ENCODE data around the gene MEX3A.

Gene MEX3A

GRCh38 chr1:156103521-156103947 lies 21.3 kb upstream of the MEX3A start:
- in situ Hi-C loops (cut with HindIII; ENCODE audit: low sequenced_read_pairs): loop anchor here (10.0 kb wide), 1 partner anchor 121 kb away; no protein-coding TSS in a partner anchor

- in situ Hi-C loops (cut with HindIII; ENCODE audit: low sequenced_read_pairs): loop anchor here (10.0 kb wide), 1 partner anchor 122 kb away; no protein-coding TSS in a partner anchor
Measured at GRCh38 chr1:156102633-156103511, 20.6 kb upstream of the MEX3A start.

- in situ Hi-C loops (cut with HindIII; ENCODE audit: low sequenced_read_pairs): loop anchor here (10.0 kb wide), 1 partner anchor 123 kb away; no protein-coding TSS in a partner anchor
Measured at GRCh38 chr1:156101880-156102279, 19.6 kb upstream of the MEX3A start.

- in situ Hi-C loops (cut with HindIII; ENCODE audit: low sequenced_read_pairs): loop anchor here (10.0 kb wide), 1 partner anchor 124 kb away; no protein-coding TSS in a partner anchor
Measured at GRCh38 chr1:156100205-156100995, 18.1 kb upstream of the MEX3A start.

GRCh38 chr1:156099282-156099681 lies 17.0 kb upstream of the MEX3A start:
- in situ Hi-C loops (cut with HindIII; ENCODE audit: low sequenced_read_pairs): no loop called here

DNA sequence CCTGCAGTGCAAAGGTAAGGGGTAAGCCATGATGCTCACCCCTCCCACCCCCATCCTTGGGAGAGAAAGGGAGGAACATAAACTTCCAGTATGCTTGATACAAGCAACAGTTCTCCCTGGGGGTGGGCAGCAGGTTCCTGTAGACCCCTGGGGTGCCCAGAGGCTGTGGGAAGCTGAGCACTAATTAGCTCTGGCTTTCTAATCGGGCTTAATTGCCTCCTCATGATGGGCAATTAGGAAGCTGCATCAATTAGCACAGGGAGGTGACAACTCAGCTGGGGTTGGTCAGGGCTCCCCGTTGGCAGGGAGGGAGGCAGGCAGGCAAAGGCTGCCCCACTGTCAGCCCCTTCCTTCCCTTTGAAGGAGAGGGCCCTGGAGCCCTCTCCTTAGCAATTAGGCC lies 16.5 kb upstream of the MEX3A start:
- in situ Hi-C loops (cut with HindIII; ENCODE audit: low sequenced_read_pairs): no loop called here

GRCh38 chr1:156097499-156098178 lies 15.4 kb upstream of the MEX3A start:
- in situ Hi-C loops (cut with HindIII; ENCODE audit: low sequenced_read_pairs): no loop called here

DNA sequence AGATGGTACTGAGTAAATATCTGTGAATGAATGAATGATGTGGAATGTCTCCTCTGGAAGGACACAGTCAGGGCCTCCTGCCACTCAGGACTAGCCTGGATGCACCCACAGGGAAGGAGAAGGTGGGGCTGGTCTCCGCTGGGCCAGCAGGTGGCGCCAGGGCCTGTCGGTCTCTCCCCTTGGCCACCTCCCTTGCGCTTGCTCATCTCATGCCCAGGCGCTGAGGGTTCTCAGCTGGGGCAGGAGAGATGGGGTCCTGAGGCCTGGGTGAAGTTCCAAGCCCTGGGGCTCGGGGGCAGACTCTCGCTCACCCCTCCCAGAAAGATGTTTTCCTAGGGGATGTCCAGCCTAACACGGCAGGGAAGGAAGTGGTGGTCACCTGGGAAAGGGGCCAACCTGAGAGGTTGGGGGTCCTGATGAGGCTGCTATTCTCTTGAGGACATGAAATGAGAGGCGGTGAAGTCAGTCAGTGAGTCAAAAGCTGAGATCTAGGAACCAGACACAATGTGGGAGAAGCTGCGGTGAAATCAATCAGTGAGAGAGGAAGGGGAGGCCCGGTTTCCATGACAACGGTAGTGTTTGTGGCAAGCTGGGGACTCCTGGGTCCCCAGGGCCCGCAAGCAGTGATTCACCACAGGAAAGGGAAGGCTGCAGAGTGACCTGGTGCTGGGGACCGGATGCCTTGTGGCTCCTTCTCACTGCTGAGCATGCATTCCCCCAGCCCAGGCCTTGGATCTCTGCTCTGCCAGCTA lies 14.6 kb upstream of the MEX3A start:
- in situ Hi-C loops (cut with HindIII; ENCODE audit: low sequenced_read_pairs): no loop called here

GRCh38 chr1:156095906-156096508 lies 13.7 kb upstream of the MEX3A start:
- in situ Hi-C loops (cut with HindIII; ENCODE audit: low sequenced_read_pairs): no loop called here

GRCh38 chr1:156091610-156092009 lies 9.3 kb upstream of the MEX3A start:
- in situ Hi-C loops (cut with HindIII; ENCODE audit: low sequenced_read_pairs): no loop called here

GRCh38 chr1:156090840-156091188 lies 8.5 kb upstream of the MEX3A start:
- in situ Hi-C loops (cut with HindIII; ENCODE audit: low sequenced_read_pairs): no loop called here

DNA sequence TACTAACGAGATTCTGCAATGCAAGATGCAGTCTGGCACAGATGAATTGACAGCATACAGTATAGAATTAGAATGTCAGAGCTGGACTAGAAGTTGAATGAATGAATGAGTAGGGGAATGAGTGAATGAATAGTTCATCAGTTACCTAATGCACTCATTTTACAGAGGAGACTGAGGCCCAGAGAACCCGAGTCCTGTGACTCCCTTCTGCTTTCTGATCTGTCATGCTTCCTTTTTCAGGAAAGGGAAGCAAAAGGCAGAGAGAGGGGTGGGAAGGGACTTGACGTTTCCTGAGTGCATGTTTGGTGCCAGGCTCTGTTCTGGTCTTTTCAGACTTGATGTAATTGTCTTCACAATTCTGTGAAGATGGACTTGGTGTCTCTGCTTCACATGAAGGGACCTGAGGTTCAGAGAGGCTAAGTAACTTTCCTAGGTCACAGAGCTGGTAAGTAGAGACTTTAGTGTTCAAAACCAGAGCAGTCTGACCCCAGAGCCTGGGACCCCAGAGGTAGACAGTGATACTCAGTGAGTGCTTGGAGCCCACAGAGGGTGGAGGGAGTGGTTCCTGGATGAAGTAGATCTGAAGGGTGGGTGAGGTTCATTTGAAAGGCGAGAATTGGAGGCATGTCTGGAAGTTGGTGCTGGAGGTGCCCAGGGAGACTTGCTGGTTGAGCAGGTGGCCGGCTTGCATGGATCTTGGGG lies 8.0 kb upstream of the MEX3A start:
- in situ Hi-C loops (cut with HindIII; ENCODE audit: low sequenced_read_pairs): no loop called here

DNA sequence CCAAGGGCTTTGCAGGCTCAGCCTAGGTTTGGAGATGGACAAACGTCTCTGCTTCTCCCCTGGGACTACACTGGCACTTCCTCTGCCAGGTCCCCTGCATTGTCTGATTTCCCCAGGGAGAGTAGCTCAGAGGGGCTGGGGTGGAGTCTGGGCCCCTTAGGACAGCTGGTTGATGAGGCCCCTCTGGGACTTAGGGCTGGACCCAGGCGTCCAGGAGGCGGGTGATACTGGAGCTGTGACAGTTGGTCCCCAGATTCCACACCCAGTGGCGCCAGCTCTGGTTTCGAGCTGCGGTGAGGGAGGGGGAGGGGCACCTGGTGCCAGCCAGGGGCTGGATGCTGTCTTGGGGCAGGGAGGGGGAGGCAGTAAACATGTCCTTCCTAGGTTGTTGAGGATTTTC lies 7.4 kb upstream of the MEX3A start:
- in situ Hi-C loops (cut with HindIII; ENCODE audit: low sequenced_read_pairs): no loop called here

DNA sequence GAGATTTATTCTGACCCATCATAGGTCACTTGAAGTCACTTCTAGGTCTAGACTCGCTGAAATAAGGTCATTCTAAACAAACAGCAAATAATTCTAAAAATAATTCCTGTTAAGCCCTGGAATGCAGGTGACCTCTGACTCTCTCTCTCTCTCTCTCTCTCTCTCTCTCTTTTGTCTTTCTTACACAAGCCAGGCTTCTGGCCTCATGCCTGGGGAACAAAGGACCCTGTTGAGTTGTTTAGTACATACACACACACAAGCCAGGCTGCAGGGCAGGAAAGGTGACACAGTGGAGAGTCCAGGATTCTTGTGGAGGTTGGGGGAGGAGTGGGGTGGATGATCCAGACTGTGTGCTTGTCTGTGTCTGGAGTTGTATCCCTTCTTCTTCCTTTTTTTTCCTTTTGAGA lies 4.0 kb upstream of the MEX3A start:
- in situ Hi-C loops (cut with HindIII; ENCODE audit: low sequenced_read_pairs): no loop called here

DNA sequence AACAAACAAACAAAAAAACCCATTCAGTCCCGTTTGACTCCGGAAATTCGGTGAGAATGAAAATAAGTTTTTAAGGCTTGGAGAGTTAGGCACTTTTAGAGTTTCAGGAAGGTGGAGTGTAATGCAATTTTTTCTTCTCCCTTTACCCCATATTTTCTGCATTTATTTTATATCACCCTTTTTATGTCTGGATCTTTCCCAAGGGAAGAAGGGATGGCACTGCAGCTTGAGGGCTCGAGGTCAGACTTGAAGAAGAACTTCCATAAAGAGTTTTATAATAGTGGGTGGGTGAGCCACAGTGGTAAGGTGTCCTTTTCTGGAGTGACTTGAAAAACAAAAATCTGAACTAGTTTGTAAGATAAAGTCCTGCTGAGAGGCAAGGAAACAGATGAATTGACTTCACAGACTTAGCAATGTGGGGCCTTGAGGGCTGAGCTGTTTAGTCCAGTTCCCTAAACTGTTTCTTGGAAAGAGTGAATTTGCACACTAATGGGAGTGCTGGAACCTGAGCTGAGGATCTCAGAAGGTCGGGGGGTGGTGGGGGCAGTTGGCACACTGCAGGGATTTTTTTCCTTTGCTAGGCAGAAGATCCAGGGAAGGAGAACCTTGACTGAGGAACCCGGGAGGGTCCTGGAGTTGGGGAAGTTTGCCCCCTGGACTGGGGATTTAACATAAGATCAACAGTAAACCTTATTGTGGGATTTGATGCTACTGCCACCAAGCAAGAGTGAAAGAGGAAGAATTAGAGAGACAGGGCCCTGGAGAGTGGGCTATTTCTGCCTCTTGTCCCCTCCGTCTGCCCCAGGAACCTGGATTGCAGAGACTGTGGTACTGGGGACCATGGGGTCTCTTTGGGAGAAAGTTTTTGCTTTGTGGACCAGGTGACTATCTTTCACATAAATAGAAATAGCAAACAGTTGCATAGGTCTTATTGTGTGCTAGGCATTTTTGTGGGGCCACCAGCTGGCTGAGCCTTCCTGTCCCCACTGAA lies 1.8 kb upstream of the MEX3A start:
- in situ Hi-C loops (cut with HindIII; ENCODE audit: low sequenced_read_pairs): no loop called here

- in situ Hi-C loops (cut with HindIII; ENCODE audit: low sequenced_read_pairs): no loop called here
Measured at GRCh38 chr1:156081917-156082308, 352 bp downstream of the MEX3A start.

DNA sequence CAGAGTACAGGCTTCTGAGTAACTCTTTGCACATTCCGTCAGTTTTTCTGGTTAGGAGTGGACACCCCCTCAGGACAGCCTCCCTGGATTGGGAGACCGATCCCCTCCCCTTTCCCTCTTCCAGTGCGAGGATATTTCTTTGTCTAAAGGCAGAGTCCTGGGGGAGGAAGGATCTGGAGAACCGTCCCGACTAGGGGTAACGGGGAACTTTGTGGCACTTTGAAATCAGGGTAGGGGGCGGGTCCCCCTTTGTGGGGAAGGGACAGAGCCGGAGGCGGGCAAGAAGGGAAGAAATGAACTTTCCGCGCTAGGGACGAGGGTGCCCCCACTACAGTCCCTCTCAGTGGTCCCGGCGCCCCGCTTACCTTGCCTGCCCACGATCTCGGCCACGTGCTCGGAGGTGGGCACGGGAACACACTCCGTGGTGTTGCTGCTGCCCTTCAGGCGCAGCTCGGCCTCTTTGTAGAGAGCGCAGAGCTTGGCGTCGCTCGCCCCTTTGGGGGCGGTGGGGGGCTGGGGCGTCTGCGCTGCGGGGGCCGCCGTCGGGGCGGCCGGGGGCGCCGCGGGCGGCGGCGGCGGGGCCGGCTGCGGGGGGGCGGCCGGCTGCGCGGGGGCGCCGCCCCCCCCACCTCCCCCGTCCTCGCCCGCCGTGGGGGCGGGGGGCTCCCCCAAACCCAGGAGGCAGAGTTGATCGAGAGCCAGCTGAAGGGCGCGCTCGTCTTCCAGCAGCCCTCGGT lies 917 bp downstream of the MEX3A start:
- in situ Hi-C loops (cut with HindIII; ENCODE audit: low sequenced_read_pairs): no loop called here

DNA sequence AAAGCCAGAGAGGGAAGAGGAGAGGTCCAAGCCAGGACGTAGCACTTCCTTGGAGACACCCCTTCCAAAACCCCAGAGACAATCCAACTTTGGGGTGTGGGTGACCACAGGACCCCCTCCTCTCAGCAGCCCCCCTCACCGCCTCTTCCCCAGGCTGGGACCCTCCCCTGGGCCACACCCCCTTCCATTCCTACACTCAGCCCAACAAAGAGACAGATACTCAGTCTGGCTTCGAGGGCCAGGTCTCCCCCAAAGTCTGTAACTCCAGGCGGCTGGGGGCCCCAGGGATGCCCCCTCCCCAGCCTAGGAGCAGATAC lies 1.4 kb downstream of the MEX3A start:
- in situ Hi-C loops (cut with HindIII; ENCODE audit: low sequenced_read_pairs): no loop called here
